WTC11 (cell line): ENCODE measurements around the gene CCDC30. TPM values are rescaled to one million over a fixed set of nuclear protein-coding genes. Genes with fewer than 3 reads are reported as not detected.
"Not testable (repeated sequence)": the region's sequence is repeated elsewhere in the genome, so short reads cannot be mapped to it uniquely, and the experiment has no call there.

ENCODE experiments used
- ATAC-seq: fragments of 200-7000 bp; cut with Tn5 transposase; 2 replicates; pipeline ENCODE4 v1.10.0; 2021; ENCODE audit warnings: mild to moderate bottlenecking, moderate library complexity
- CTCF ChIA-PET: fragments of 300-600 bp; sonication (Branson Sonifier 250); formaldehyde crosslinking; loops from one replicate; lab custom pipeline; 2021; ENCODE audit warnings: antibody characterized with exemption; lab: Charles Lee
- POLR2A ChIA-PET: fragments of 350-600 bp; sonication (Branson Sonifier 250); formaldehyde crosslinking; loops from one replicate; lab custom pipeline; 2021; ENCODE audit warnings: antibody characterized with exemption; lab: Charles Lee
- DNase-seq: peaks from one replicate; pipeline ENCODE4 v3.0.0; 2021; ENCODE audit warnings: low spot score
- H3K27ac Mint-ChIP-seq: 2 replicates; pipeline ENCODE4 v1.8.0; 2021; ENCODE audit warnings: mixed read lengths
- H3K27me3 Mint-ChIP-seq: 2 replicates; pipeline ENCODE4 v1.8.0; 2021; ENCODE audit warnings: low read depth, mild to moderate bottlenecking, moderate library complexity, mixed read lengths
- H3K36me3 Mint-ChIP-seq: 2 replicates; pipeline ENCODE4 v1.8.0; 2021; ENCODE audit warnings: mixed read lengths
- H3K4me1 Mint-ChIP-seq: 2 replicates; pipeline ENCODE4 v1.8.0; 2022; ENCODE audit warnings: mixed read lengths
- H3K4me3 Mint-ChIP-seq: 2 replicates; pipeline ENCODE4 v1.8.0; 2021; ENCODE audit warnings: mild to moderate bottlenecking, moderate library complexity, mixed read lengths
- H3K9me3 Mint-ChIP-seq: 2 replicates; pipeline ENCODE4 v1.8.0; 2021; ENCODE audit warnings: mixed read lengths
- ATF1 ChIP-seq: sonication (generic); formaldehyde crosslinking; IDR thresholded peaks from 2 replicates; pipeline ENCODE4 v1.8.1; 2023; ENCODE audit warnings: mild to moderate bottlenecking, moderate library complexity, missing genetic modification reagents
- CTCF ChIP-seq: fragments of 200-600 bp; IDR thresholded peaks from 2 replicates; pipeline ENCODE4 v1.8.0; 2022; ENCODE audit warnings: antibody characterized with exemption
- E2F4 ChIP-seq: sonication (generic); formaldehyde crosslinking; IDR thresholded peaks from 2 replicates; pipeline ENCODE4 v1.8.1; 2022; ENCODE audit warnings: low read depth, mild to moderate bottlenecking, moderate library complexity, missing genetic modification reagents, borderline replicate concordance
- JUN ChIP-seq: sonication (generic); formaldehyde crosslinking; IDR thresholded peaks from 2 replicates; pipeline ENCODE4 v1.8.0; 2023; ENCODE audit warnings: mild to moderate bottlenecking, missing genetic modification reagents
- NFE2L1 ChIP-seq: sonication (generic); formaldehyde crosslinking; IDR thresholded peaks from 2 replicates; pipeline ENCODE4 v1.8.1; 2023; ENCODE audit warnings: missing genetic modification reagents
- SMAD4 ChIP-seq: sonication (generic); formaldehyde crosslinking; IDR thresholded peaks from 2 replicates; pipeline ENCODE4 v1.8.0; 2022; ENCODE audit warnings: mild to moderate bottlenecking, missing genetic modification reagents
- ZMAT4 ChIP-seq: fragments of 250-450 bp; sonication (Bioruptor Pico); IDR thresholded peaks from 2 replicates; pipeline ENCODE4 v1.9.0; 2021; ENCODE audit warnings: mild to moderate bottlenecking
- ZNF396 ChIP-seq: fragments of 250-450 bp; sonication (Bioruptor Pico); IDR thresholded peaks from 2 replicates; pipeline ENCODE4 v1.8.0; 2021; ENCODE audit warnings: mild to moderate bottlenecking, moderate library complexity, borderline replicate concordance
- ZNF416 ChIP-seq: fragments of 250-450 bp; sonication (Bioruptor Pico); IDR thresholded peaks from 2 replicates; pipeline ENCODE4 v1.9.0; 2021; ENCODE audit warnings: mild to moderate bottlenecking, inconsistent platforms
- ZNF425 ChIP-seq: fragments of 250-450 bp; sonication (Bioruptor Pico); conservative IDR thresholded peaks from 2 replicates; pipeline ENCODE4 v1.9.0; 2021; ENCODE audit warnings: mild to moderate bottlenecking
- total RNA-seq: library from RNA; stranded (reverse); gene quantifications from 3 replicates; pipeline ENCODE4 v1.2.3, GENCODE V29; 2021
- TF ChIP-seq, protein P1 (sequence below): sonication (generic); formaldehyde crosslinking; IDR thresholded peaks from 2 replicates; pipeline ENCODE4 v1.8.0; 2022; ENCODE audit warnings: missing genetic modification reagents
- TF ChIP-seq, protein P2 (sequence below): sonication (generic); formaldehyde crosslinking; IDR thresholded peaks from 2 replicates; pipeline ENCODE4 v1.8.0; 2022; ENCODE audit warnings: mild to moderate bottlenecking, missing genetic modification reagents

The CCDC30 gene
- total RNA-seq, 1 experiment from 2014 or later: 0.92 TPM

- not testable (repeated sequence) for DNase-seq
- peaks cover 85% of the 10 kb centered on the region for H3K9me3 Mint-ChIP-seq
- peak; percentile 83 for ATAC-seq
Measured at GRCh38 chr1:42511581-42512155, 48.6 kb downstream of the CCDC30 start.

DNA sequence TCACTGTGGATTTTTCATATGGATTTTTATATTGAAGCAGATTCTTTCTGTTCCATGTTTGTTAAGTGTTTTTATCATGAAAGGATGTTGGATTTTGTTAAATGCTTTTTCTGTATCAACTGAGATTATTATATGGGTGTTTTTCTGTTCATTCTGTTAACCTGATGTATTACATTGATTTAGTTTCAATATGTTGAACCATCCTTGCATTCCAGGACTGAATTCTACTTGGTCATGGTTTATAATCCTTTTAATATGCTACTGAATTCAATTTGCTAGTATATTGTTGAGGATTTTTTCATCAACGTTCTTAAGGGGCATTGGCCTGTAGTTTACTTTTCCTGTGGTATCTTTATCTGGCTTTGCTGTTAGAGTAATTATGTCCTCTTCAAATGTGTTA, 55.8 kb downstream of the CCDC30 start:
- no peak for TF ChIP-seq JUN (CRISPR knock-in tag)
- no peak for TF ChIP-seq ZMAT4 (CRISPR knock-in tag)
- TF ChIP-seq ZNF416 (CRISPR knock-in tag): no peak
- TF ChIP-seq ZNF396 (CRISPR knock-in tag): no peak
- TF ChIP-seq NFE2L1: no peak
- no peak for TF ChIP-seq E2F4 (CRISPR knock-in tag)
- no peak for TF ChIP-seq ATF1 (CRISPR knock-in tag)
- no peak for TF ChIP-seq ZNF425
- TF ChIP-seq SMAD4 (CRISPR knock-in tag): no peak
- TF ChIP-seq, protein P1, sequence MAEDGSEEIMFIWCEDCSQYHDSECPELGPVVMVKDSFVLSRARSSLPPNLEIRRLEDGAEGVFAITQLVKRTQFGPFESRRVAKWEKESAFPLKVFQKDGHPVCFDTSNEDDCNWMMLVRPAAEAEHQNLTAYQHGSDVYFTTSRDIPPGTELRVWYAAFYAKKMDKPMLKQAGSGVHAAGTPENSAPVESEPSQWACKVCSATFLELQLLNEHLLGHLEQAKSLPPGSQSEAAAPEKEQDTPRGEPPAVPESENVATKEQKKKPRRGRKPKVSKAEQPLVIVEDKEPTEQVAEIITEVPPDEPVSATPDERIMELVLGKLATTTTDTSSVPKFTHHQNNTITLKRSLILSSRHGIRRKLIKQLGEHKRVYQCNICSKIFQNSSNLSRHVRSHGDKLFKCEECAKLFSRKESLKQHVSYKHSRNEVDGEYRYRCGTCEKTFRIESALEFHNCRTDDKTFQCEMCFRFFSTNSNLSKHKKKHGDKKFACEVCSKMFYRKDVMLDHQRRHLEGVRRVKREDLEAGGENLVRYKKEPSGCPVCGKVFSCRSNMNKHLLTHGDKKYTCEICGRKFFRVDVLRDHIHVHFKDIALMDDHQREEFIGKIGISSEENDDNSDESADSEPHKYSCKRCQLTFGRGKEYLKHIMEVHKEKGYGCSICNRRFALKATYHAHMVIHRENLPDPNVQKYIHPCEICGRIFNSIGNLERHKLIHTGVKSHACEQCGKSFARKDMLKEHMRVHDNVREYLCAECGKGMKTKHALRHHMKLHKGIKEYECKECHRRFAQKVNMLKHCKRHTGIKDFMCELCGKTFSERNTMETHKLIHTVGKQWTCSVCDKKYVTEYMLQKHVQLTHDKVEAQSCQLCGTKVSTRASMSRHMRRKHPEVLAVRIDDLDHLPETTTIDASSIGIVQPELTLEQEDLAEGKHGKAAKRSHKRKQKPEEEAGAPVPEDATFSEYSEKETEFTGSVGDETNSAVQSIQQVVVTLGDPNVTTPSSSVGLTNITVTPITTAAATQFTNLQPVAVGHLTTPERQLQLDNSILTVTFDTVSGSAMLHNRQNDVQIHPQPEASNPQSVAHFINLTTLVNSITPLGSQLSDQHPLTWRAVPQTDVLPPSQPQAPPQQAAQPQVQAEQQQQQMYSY (CRISPR knock-in tag): no peak
- Mint-ChIP-seq H3K4me3 (no peak overlapping the region), H3K27ac (no peak overlapping the region), H3K9me3 (peaks cover 83% of the 10 kb centered on the region), H3K27me3 (peaks cover 6% of the 10 kb centered on the region; the same call in 1 of the 2 replicates), H3K36me3 (peaks cover 25% of the 10 kb centered on the region), H3K4me1 (no peaks in the 10 kb centered on the region; the same call in 1 of the 2 replicates)
- ChIA-PET POLR2A (no interaction called here), CTCF (no interaction called here)
- no peak for DNase-seq
- no peak for ATAC-seq

More at GRCh38 chr1:42511581-42512155, 48.6 kb downstream of the CCDC30 start:
- POLR2A ChIA-PET, H3K27ac Mint-ChIP-seq, H3K4me3 Mint-ChIP-seq, H3K4me1 Mint-ChIP-seq, H3K27me3 Mint-ChIP-seq: not testable (repeated sequence)
- H3K36me3 Mint-ChIP-seq: peaks cover 58% of the 10 kb centered on the region
- CTCF ChIA-PET: interaction anchor here (0.7 to 1.0 kb wide), 4 partner anchors 218 to 255 kb away, joined by 3 read pairs; partner anchors contain the start of genes C1orf50 and P3H1
- TF ChIP-seq CTCF: peak; percentile 63
- TF ChIP-seq, protein P2, sequence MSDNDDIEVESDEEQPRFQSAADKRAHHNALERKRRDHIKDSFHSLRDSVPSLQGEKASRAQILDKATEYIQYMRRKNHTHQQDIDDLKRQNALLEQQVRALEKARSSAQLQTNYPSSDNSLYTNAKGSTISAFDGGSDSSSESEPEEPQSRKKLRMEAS (CRISPR knock-in tag): peak; percentile 29; the same call in 1 of the 2 replicates
